ENCODE measurements around the gene TRAF3IP1.

The TRAF3IP1 gene

GRCh38 chr2:238378230-238379095 is 58.1 kb downstream of the TRAF3IP1 start:
- no peak for DNase-seq (ENCODE audit: low read depth in 2 of 3, low spot score in 2 of 3)

GRCh38 chr2:238379096-238379810 is 58.9 kb downstream of the TRAF3IP1 start:
- DNase-seq (ENCODE audit: low read depth in 2 of 3, low spot score in 2 of 3): no peak

- DNase-seq (ENCODE audit: low read depth in 2 of 3, low spot score in 2 of 3): no peak
Measured at GRCh38 chr2:238380336-238380735, 60.0 kb downstream of the TRAF3IP1 start.

- DNase-seq (ENCODE audit: low read depth in 2 of 3, low spot score in 2 of 3): no peak
Measured at GRCh38 chr2:238380785-238381184, 60.5 kb downstream of the TRAF3IP1 start.

GRCh38 chr2:238381341-238382115 is 61.2 kb downstream of the TRAF3IP1 start:
- DNase-seq (ENCODE audit: low read depth in 2 of 3, low spot score in 2 of 3): no peak

- DNase-seq (ENCODE audit: low read depth in 2 of 3, low spot score in 2 of 3): no peak
Measured at GRCh38 chr2:238382381-238382781, 62.1 kb downstream of the TRAF3IP1 start.

- DNase-seq (ENCODE audit: low read depth in 2 of 3, low spot score in 2 of 3): no peak
Measured at GRCh38 chr2:238383135-238383534, 62.8 kb downstream of the TRAF3IP1 start.

- no peak for DNase-seq (ENCODE audit: low read depth in 2 of 3, low spot score in 2 of 3)
Measured at GRCh38 chr2:238383743-238384380, 63.5 kb downstream of the TRAF3IP1 start.

GRCh38 chr2:238387332-238387731 is 67.0 kb downstream of the TRAF3IP1 start:
- no peak for DNase-seq (ENCODE audit: low read depth in 2 of 3, low spot score in 2 of 3)

- no peak for DNase-seq (ENCODE audit: low read depth in 2 of 3, low spot score in 2 of 3)
Measured at GRCh38 chr2:238388794-238389193, 68.5 kb downstream of the TRAF3IP1 start.

GRCh38 chr2:238389988-238390589 is 69.8 kb downstream of the TRAF3IP1 start:
- DNase-seq (ENCODE audit: low read depth in 2 of 3, low spot score in 2 of 3): no peak

- no peak for DNase-seq (ENCODE audit: low read depth in 2 of 3, low spot score in 2 of 3)
Measured at GRCh38 chr2:238391042-238391689, 70.8 kb downstream of the TRAF3IP1 start.

- no peak for DNase-seq (ENCODE audit: low read depth in 2 of 3, low spot score in 2 of 3)
Measured at GRCh38 chr2:238396663-238397062, 76.3 kb downstream of the TRAF3IP1 start.

GRCh38 chr2:238397356-238397755 is 77.0 kb downstream of the TRAF3IP1 start:
- no peak for DNase-seq (ENCODE audit: low read depth in 2 of 3, low spot score in 2 of 3)

- DNase-seq (ENCODE audit: low read depth in 2 of 3, low spot score in 2 of 3): no peak
Measured at GRCh38 chr2:238398577-238398976, 78.3 kb downstream of the TRAF3IP1 start.

GRCh38 chr2:238399094-238399493 is 78.8 kb downstream of the TRAF3IP1 start:
- DNase-seq (ENCODE audit: low read depth in 2 of 3, low spot score in 2 of 3): no peak

- no peak for DNase-seq (ENCODE audit: low read depth in 2 of 3, low spot score in 2 of 3)
Measured at GRCh38 chr2:238401551-238401950, 81.2 kb downstream of the TRAF3IP1 start.

GRCh38 chr2:238403632-238404405 is 83.5 kb downstream of the TRAF3IP1 start:
- no peak for DNase-seq (ENCODE audit: low read depth in 2 of 3, low spot score in 2 of 3)

- DNase-seq (ENCODE audit: low read depth in 2 of 3, low spot score in 2 of 3): no peak
Measured at GRCh38 chr2:238404406-238405216, 84.3 kb downstream of the TRAF3IP1 start.
